Neural cell (in vitro differentiated cells): ENCODE data around the gene ADGRG3. TPM values are rescaled to one million over a fixed set of nuclear protein-coding genes. Genes with fewer than 3 reads are reported as not detected.
A peak's percentile ranks its signal among the peaks of the same experiment; 100 is the strongest.

ENCODE experiments used
- H2AFZ ChIP-seq: fragments of 200-600, 300-800 bp; sonication (generic), shearing (Covaris generic); 2 replicates; pipeline ENCODE4 v1.6.0; 2014; ENCODE audit warnings: low read depth, mild to moderate bottlenecking, antibody characterized with exemption, low read length, moderate library complexity
- H3F3A ChIP-seq: fragments of 200-600 bp; shearing (Covaris generic); 2 replicates; pipeline ENCODE4 v1.6.1; 2016; ENCODE audit warnings: mild to moderate bottlenecking, moderate library complexity, mixed read lengths, antibody characterized with exemption, low read length; ENCODE audit not compliant: insufficient read depth, poor library complexity, severe bottlenecking
- H3K27ac ChIP-seq: fragments of 200-600, 300-800 bp; sonication (generic), shearing (Covaris generic); 2 replicates; pipeline ENCODE4 v1.5.1; 2014; ENCODE audit warnings: mild to moderate bottlenecking, low read length, moderate library complexity
- H3K27me3 ChIP-seq: fragments of 300-800, 200-600 bp; sonication (generic), shearing (Covaris generic); 2 replicates; pipeline ENCODE4 v1.6.0; 2014; ENCODE audit warnings: mild to moderate bottlenecking, low read depth, low read length, moderate library complexity; ENCODE audit not compliant: insufficient read depth
- H3K36me3 ChIP-seq: fragments of 300-800, 200-600 bp; sonication (generic), shearing (Covaris generic); 2 replicates; pipeline ENCODE4 v1.5.1; 2014; ENCODE audit warnings: mild to moderate bottlenecking, antibody characterized with exemption, low read length, moderate library complexity; ENCODE audit not compliant: insufficient read depth
- H3K4me2 ChIP-seq: fragments of 300-800, 200-600 bp; sonication (generic), shearing (Covaris generic); 2 replicates; pipeline ENCODE4 v1.6.0; 2014; ENCODE audit warnings: mild to moderate bottlenecking, low read length
- H3K4me3 ChIP-seq: fragments of 300-800, 200-600 bp; sonication (generic), shearing (Covaris generic); 2 replicates; pipeline ENCODE4 v1.5.1; 2014; ENCODE audit warnings: mild to moderate bottlenecking, low read length, moderate library complexity
- H3K79me2 ChIP-seq: fragments of 200-600 bp; shearing (Covaris generic); replicated peaks from 2 replicates; pipeline ENCODE4 v1.6.0; 2014; ENCODE audit warnings: mild to moderate bottlenecking, low read length, moderate library complexity; ENCODE audit not compliant: insufficient read depth
- H3K9ac ChIP-seq: fragments of 300-800, 200-600 bp; sonication (generic), shearing (Covaris generic); 2 replicates; pipeline ENCODE4 v1.6.1; 2016; ENCODE audit warnings: mild to moderate bottlenecking, low read length, mixed read lengths
- H3K9me2 ChIP-seq: fragments of 200-600 bp; shearing (Covaris generic); 2 replicates; pipeline ENCODE4 v1.6.1; 2016; ENCODE audit warnings: mild to moderate bottlenecking, low read length, mixed read lengths; ENCODE audit not compliant: insufficient read depth
- H3K9me3 ChIP-seq: fragments of 200-600, 300-800 bp; sonication (generic), shearing (Covaris generic); 2 replicates; pipeline ENCODE4 v1.6.1; 2016; ENCODE audit warnings: mild to moderate bottlenecking, mixed run types, low read length, moderate library complexity, mixed read lengths
- H4K20me1 ChIP-seq: fragments of 200-600 bp; shearing (Covaris generic); 2 replicates; pipeline ENCODE4 v1.6.1; 2016; ENCODE audit warnings: mild to moderate bottlenecking, mixed run types; ENCODE audit not compliant: insufficient read depth
- CTCF ChIP-seq: fragments of 450-650 bp; IDR thresholded peaks from 2 replicates; pipeline ENCODE4 v1.5.1; 2014; ENCODE audit warnings: antibody characterized with exemption, mild to moderate bottlenecking, moderate library complexity; ENCODE audit not compliant: poor library complexity, severe bottlenecking
- EP300 ChIP-seq: fragments of 450-650 bp; conservative IDR thresholded peaks from 2 replicates; pipeline ENCODE4 v1.6.1; 2014; ENCODE audit warnings: antibody characterized with exemption, mild to moderate bottlenecking, moderate library complexity; ENCODE audit not compliant: poor library complexity, severe bottlenecking
- EZH2 ChIP-seq: fragments of 200-600, 300-800 bp; shearing (Covaris generic), sonication (generic); IDR thresholded peaks from 2 replicates; pipeline ENCODE4 v1.6.1; 2014; ENCODE audit warnings: antibody characterized with exemption, low read length, borderline replicate concordance, mild to moderate bottlenecking; ENCODE audit not compliant: insufficient read depth, poor library complexity, severe bottlenecking
- POLR2AphosphoS5 ChIP-seq: IDR thresholded peaks from 2 replicates; pipeline ENCODE4 v1.6.1; 2012
- RAD21 ChIP-seq: fragments of 450-650 bp; conservative IDR thresholded peaks from 2 replicates; pipeline ENCODE4 v1.6.1; 2014; ENCODE audit warnings: antibody characterized with exemption, mild to moderate bottlenecking, moderate library complexity
- REST ChIP-seq: IDR thresholded peaks from 2 replicates; pipeline ENCODE4 v1.6.1; 2012; ENCODE audit warnings: borderline replicate concordance
- TAF1 ChIP-seq: IDR thresholded peaks from 2 replicates; pipeline ENCODE4 v1.6.1; 2012; ENCODE audit warnings: low read depth
- polyA plus RNA-seq: library from polyadenylated mRNA; depleted of rRNA; stranded (reverse); fragments of >200 nt; gene quantifications from 2 replicates; pipeline ENCODE4 v1.2.3, GENCODE V29; 2014

The ADGRG3 gene
- polyA plus RNA-seq, 1 donor from 2014 or later = 0.62 TPM

DNA sequence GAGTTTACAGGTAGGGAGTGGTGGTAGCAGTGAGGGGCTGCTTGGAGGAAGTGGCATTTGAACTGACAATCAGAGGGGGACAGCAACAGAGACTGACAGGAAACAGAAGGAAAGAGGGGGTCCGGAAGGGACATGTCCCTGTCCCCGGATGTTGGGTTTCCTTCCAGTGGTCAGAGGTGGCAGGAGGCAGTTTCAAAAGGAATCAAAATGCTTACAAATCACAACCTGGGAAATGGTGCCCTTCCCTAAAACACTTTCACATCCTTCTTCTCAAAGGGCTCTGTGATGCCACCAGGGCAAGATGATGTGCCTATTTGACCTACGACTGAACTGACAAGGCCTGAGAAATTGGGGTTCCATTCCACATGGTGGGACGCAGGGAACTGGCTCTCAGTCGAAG lies 20.0 kb upstream of the ADGRG3 start:
- H3K9ac ChIP-seq = no peak overlapping the region

DNA sequence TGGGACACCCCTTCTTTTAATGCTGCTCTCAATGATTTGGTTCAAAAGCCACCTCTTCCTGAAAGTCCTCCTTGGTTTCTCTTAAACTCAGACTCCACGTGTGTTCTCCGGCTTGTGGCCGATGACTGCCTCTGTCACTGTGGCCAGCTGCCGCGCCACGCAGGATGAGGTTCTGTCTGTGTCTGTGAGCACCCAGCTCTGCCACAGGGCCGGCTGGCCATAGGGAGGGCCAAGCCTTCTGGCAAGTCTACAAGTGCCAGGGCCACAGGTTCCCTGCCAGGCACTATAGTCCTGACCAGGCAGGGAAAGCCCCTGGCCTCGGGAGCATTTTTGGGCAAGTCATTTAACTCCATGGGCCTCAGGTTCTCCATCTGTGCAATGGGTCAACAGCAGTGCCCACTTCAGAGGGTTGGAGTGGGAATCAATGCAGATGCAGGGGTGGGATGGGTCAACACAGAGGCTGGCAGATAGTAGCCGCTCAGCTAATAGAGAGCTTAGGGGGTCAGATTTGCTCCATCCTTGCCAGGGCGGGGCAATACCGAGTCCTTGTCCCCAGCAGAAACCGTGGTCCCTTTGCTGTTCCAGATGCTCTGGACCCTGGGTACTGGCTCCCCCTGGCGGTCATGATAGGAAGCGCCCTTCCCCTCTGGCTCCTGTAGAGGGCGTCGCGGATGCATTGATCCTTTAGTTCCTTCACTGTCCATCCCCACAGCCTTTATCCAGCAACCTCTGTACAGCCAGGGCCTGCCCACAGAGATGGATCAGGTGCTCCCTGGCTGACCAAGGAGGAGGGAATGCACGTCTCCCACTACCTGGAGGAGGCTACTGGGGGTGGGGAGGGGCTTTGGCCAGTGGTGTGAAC lies 19.3 kb upstream of the ADGRG3 start:
- Histone ChIP-seq H3K36me3 (peaks cover 16% of the 10 kb centered on the region), H3K9me2 (no peaks in the 10 kb centered on the region), H3K27me3 (no peaks in the 10 kb centered on the region), H3K4me3 (no peak overlapping the region), H3K79me2 (peaks cover 43% of the 10 kb centered on the region), H3K27ac (no peak overlapping the region), H4K20me1 (peaks cover 53% of the 10 kb centered on the region), H2AFZ (no peak overlapping the region), H3K9ac (no peak overlapping the region), H3K4me2 (no peak overlapping the region), H3K9me3 (no peaks in the 10 kb centered on the region), H3F3A (no peaks in the 10 kb centered on the region)
- TF ChIP-seq EZH2 (no peak), REST (no peak), CTCF (peak; percentile 95), POLR2AphosphoS5 (no peak), RAD21 (peak; percentile 75)

More for the DNA sequence above, 20.0 kb upstream of the ADGRG3 start:
- Histone ChIP-seq H3K36me3 (peaks cover 16% of the 10 kb centered on the region), H3K79me2 (peaks cover 48% of the 10 kb centered on the region), H3K9me3 (no peaks in the 10 kb centered on the region), H4K20me1 (peaks cover 58% of the 10 kb centered on the region), H3F3A (no peaks in the 10 kb centered on the region), H3K4me2 (no peak overlapping the region), H3K4me3 (no peak overlapping the region), H3K27me3 (no peaks in the 10 kb centered on the region), H3K27ac (no peak overlapping the region), H3K9me2 (no peaks in the 10 kb centered on the region), H2AFZ (no peak overlapping the region)
- no peak for TF ChIP-seq CTCF
- TF ChIP-seq EP300 = no peak
- TF ChIP-seq TAF1 = no peak
- TF ChIP-seq EZH2 = no peak
- TF ChIP-seq REST = no peak
